Lower leg skin (tissue), 3 donors: ENCODE data around the gene NOL4L.

Source experiments
- POLR2A ChIP-seq, 2 donors: fragments of 450-650 bp; IDR thresholded peaks; one replicate each; pipeline ENCODE4 v1.6.1; 2016 to 2017; ENCODE audit warnings: antibody characterized with exemption in 2 of 2, mild to moderate bottlenecking in 1 of 2, moderate library complexity in 1 of 2
- TF ChIP-seq, protein P1 (sequence below), 3 donors: fragments of 450-650 bp; IDR thresholded peaks; one replicate each; pipeline ENCODE4 v1.5.1; 2016; ENCODE audit warnings: antibody characterized with exemption in 3 of 3, mild to moderate bottlenecking in 3 of 3, moderate library complexity in 2 of 3

DNA sequence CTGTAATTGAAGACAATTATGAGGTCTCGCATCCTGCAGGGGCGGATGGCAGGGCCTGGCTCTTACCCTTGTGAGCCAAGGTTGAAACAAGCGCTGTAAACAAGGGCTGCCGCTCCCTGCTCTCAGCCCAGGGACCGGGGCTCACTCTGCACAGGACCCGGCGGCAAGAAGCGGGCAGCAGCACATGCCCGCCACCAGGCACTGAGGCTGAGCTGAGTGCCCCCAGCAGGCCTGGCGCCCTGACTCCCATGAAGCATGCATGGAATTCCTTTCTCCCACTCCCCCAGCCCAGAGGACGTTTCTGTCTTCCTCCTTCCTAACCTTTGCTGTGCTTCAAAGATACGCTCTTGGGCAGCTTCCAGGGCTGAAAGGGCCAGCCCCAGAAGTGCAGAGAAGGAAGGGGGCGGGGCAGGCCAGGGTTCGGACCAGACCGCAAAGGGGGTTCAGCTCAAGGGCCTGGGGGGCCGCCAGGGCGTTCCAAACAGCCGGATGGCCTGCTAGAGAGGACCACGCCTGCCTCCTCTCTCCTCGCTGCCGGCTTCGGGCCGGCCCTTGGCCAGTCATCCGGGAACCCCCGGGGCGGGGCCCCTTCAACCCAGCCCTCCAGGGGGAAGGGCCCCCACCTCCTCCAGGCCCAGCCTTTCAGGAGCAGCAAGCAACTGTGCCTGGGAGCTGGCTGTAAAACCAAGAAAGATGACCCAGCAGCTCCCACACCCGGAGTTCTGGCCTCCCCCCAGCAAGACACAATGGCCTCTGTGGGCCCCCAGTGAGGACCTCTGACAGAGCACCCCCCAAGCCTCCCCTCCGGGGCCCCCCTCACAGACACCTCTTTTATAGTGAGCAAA is 109.9 kb downstream of the NOL4L start:
- TF ChIP-seq, protein P1, sequence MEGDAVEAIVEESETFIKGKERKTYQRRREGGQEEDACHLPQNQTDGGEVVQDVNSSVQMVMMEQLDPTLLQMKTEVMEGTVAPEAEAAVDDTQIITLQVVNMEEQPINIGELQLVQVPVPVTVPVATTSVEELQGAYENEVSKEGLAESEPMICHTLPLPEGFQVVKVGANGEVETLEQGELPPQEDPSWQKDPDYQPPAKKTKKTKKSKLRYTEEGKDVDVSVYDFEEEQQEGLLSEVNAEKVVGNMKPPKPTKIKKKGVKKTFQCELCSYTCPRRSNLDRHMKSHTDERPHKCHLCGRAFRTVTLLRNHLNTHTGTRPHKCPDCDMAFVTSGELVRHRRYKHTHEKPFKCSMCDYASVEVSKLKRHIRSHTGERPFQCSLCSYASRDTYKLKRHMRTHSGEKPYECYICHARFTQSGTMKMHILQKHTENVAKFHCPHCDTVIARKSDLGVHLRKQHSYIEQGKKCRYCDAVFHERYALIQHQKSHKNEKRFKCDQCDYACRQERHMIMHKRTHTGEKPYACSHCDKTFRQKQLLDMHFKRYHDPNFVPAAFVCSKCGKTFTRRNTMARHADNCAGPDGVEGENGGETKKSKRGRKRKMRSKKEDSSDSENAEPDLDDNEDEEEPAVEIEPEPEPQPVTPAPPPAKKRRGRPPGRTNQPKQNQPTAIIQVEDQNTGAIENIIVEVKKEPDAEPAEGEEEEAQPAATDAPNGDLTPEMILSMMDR (IDR thresholded peaks at IDR 0.05): no peak
- TF ChIP-seq POLR2A (IDR thresholded peaks at IDR 0.05): no peak
